Activated T-helper 1 cell treated with anti-CD3 and anti-CD28 coated beads, Interleukin-12 subunit alpha, Interleukin-12 subunit beta, Interleukin-2, Interleukin-4 antibody, amounts not matched to agents 30 ng/mL and 10 ng/mL and 1 ng/mL, durations not matched to agents 14 hours and 24 hours and 36 hours (primary cell): ENCODE measurements around the gene KCNH2. TPM values are rescaled to one million over a fixed set of nuclear protein-coding genes. Genes with fewer than 3 reads are reported as not detected.

Experiments used
- DNase-seq: peaks from one replicate; pipeline ENCODE4 v3.0.0; 2021; ENCODE audit warnings: low spot score
- H3K27ac Mint-ChIP-seq: one replicate; pipeline ENCODE4 v1.8.0; 2021; ENCODE audit warnings: mild to moderate bottlenecking, mixed read lengths
- H3K27me3 Mint-ChIP-seq: one replicate; pipeline ENCODE4 v1.8.0; 2022; ENCODE audit warnings: mild to moderate bottlenecking, moderate library complexity, mixed read lengths; ENCODE audit not compliant: insufficient read depth
- H3K36me3 Mint-ChIP-seq: one replicate; pipeline ENCODE4 v1.8.0; 2021; ENCODE audit warnings: low read depth, mixed read lengths
- H3K4me1 Mint-ChIP-seq: one replicate; pipeline ENCODE4 v1.8.0; 2021; ENCODE audit warnings: low read depth, mixed read lengths
- H3K4me3 Mint-ChIP-seq: one replicate; pipeline ENCODE4 v1.8.0; 2021; ENCODE audit warnings: mild to moderate bottlenecking, moderate library complexity, mixed read lengths
- H3K9me3 Mint-ChIP-seq: one replicate; pipeline ENCODE4 v1.8.0; 2021; ENCODE audit warnings: mixed read lengths
- intact Hi-C: fragments of 100-400 bp; cut with micrococcal nuclease; formaldehyde crosslinking; loops from one replicate; pipeline ENCODE4 v1.15.1; 2024
- total RNA-seq: library from RNA; stranded (reverse); gene quantifications from 2 replicates; pipeline ENCODE4 v1.2.3, GENCODE V29; 2022

Gene KCNH2
- total RNA-seq, 1 donor from 2014 or later = 0.49 TPM

- Mint-ChIP-seq H3K27ac (peak overlapping the region; percentile 87), H3K27me3 (no peaks in the 10 kb centered on the region), H3K4me3 (peak overlapping the region; percentile 73), H3K4me1 (peaks cover 61% of the 10 kb centered on the region), H3K36me3 (peaks cover 6% of the 10 kb centered on the region), H3K9me3 (no peaks in the 10 kb centered on the region)
- intact Hi-C loops = loop anchor here (1.0 to 10.0 kb wide), 3 partner anchors 8 to 686 kb away; partner anchors contain the start of genes ACTR3C, KCNH2 and LRRC61
- DNase-seq = peak; percentile 37
Measured at GRCh38 chr7:151010307-151011096, 32.4 kb upstream of the KCNH2 start.

GRCh38 chr7:151010037-151010306, 31.9 kb upstream of the KCNH2 start:
- H3K27ac Mint-ChIP-seq = peak overlapping the region; percentile 87
- no peaks in the 10 kb centered on the region for H3K27me3 Mint-ChIP-seq
- H3K4me3 Mint-ChIP-seq = peak overlapping the region; percentile 73

GRCh38 chr7:151009327-151010036, 31.4 kb upstream of the KCNH2 start:
- peaks cover 3% of the 10 kb centered on the region for H3K36me3 Mint-ChIP-seq
- no peaks in the 10 kb centered on the region for H3K27me3 Mint-ChIP-seq
- H3K9me3 Mint-ChIP-seq = no peaks in the 10 kb centered on the region
- intact Hi-C loops = loop anchor here (1.0 to 10.0 kb wide), 3 partner anchors 9 to 685 kb away; partner anchors contain the start of genes ACTR3C, KCNH2 and LRRC61
- no peak for DNase-seq
- no peak overlapping the region for H3K4me3 Mint-ChIP-seq
- H3K27ac Mint-ChIP-seq = no peak overlapping the region
- peaks cover 51% of the 10 kb centered on the region for H3K4me1 Mint-ChIP-seq

More at GRCh38 chr7:151010037-151010306, 31.9 kb upstream of the KCNH2 start:
- no peak for DNase-seq
- Mint-ChIP-seq H3K36me3 (peaks cover 3% of the 10 kb centered on the region), H3K4me1 (peaks cover 56% of the 10 kb centered on the region), H3K9me3 (no peaks in the 10 kb centered on the region)
- intact Hi-C loops = loop anchor here (1.0 to 10.0 kb wide), 3 partner anchors 8 to 685 kb away; partner anchors contain the start of genes ACTR3C, KCNH2 and LRRC61

- Mint-ChIP-seq H3K9me3 (no peaks in the 10 kb centered on the region), H3K27ac (peak overlapping the region; percentile 71), H3K27me3 (no peaks in the 10 kb centered on the region), H3K36me3 (no peaks in the 10 kb centered on the region), H3K4me1 (peaks cover 44% of the 10 kb centered on the region), H3K4me3 (peak overlapping the region; percentile 81)
- intact Hi-C loops = loop anchor here (1.0 kb wide), 2 partner anchors 31 to 49 kb away; partner anchors contain the start of gene CDK5
- peak; percentile 71 for DNase-seq
Measured at GRCh38 chr7:151008511-151009323, 30.6 kb upstream of the KCNH2 start.

- peak overlapping the region; percentile 81 for H3K4me3 Mint-ChIP-seq
- H3K27me3 Mint-ChIP-seq = no peaks in the 10 kb centered on the region
- no peaks in the 10 kb centered on the region for H3K9me3 Mint-ChIP-seq
- peak overlapping the region; percentile 71 for H3K27ac Mint-ChIP-seq
- peaks cover 44% of the 10 kb centered on the region for H3K4me1 Mint-ChIP-seq
- peak; percentile 20 for DNase-seq
- no peaks in the 10 kb centered on the region for H3K36me3 Mint-ChIP-seq
- intact Hi-C loops = loop anchor here (1.0 kb wide), 2 partner anchors 31 to 49 kb away; partner anchors contain the start of gene CDK5
Measured at GRCh38 chr7:151008143-151008510, 30.0 kb upstream of the KCNH2 start.

GRCh38 chr7:151007469-151007898, 29.4 kb upstream of the KCNH2 start:
- peak overlapping the region; percentile 81 for H3K4me3 Mint-ChIP-seq
- H3K4me1 Mint-ChIP-seq = peaks cover 39% of the 10 kb centered on the region
- intact Hi-C loops = no loop called here
- H3K27ac Mint-ChIP-seq = peak overlapping the region; percentile 71
- H3K36me3 Mint-ChIP-seq = no peaks in the 10 kb centered on the region
- H3K27me3 Mint-ChIP-seq = no peaks in the 10 kb centered on the region
- H3K9me3 Mint-ChIP-seq = no peaks in the 10 kb centered on the region
- DNase-seq = no peak

- H3K4me1 Mint-ChIP-seq = peaks cover 32% of the 10 kb centered on the region
- H3K36me3 Mint-ChIP-seq = no peaks in the 10 kb centered on the region
- no peaks in the 10 kb centered on the region for H3K9me3 Mint-ChIP-seq
- no peaks in the 10 kb centered on the region for H3K27me3 Mint-ChIP-seq
- intact Hi-C loops = no loop called here
- no peak overlapping the region for H3K4me3 Mint-ChIP-seq
- DNase-seq = no peak
- H3K27ac Mint-ChIP-seq = no peak overlapping the region
Measured at GRCh38 chr7:151006590-151007300, 28.6 kb upstream of the KCNH2 start.

GRCh38 chr7:151005566-151005965, 27.4 kb upstream of the KCNH2 start:
- no peaks in the 10 kb centered on the region for H3K9me3 Mint-ChIP-seq
- peaks cover 1% of the 10 kb centered on the region for H3K36me3 Mint-ChIP-seq
- peaks cover 21% of the 10 kb centered on the region for H3K4me1 Mint-ChIP-seq
- no peak overlapping the region for H3K27ac Mint-ChIP-seq
- H3K4me3 Mint-ChIP-seq = no peak overlapping the region
- no peak for DNase-seq
- no peaks in the 10 kb centered on the region for H3K27me3 Mint-ChIP-seq
- intact Hi-C loops = no loop called here

- Mint-ChIP-seq H3K4me1 (peaks cover 15% of the 10 kb centered on the region), H3K4me3 (no peak overlapping the region), H3K27ac (no peak overlapping the region), H3K36me3 (peaks cover 1% of the 10 kb centered on the region), H3K9me3 (no peaks in the 10 kb centered on the region), H3K27me3 (no peaks in the 10 kb centered on the region)
- DNase-seq = no peak
- intact Hi-C loops = no loop called here
Measured at GRCh38 chr7:151003572-151003971, 25.5 kb upstream of the KCNH2 start.

GRCh38 chr7:151001546-151001945, 23.4 kb upstream of the KCNH2 start:
- Mint-ChIP-seq H3K27ac (no peak overlapping the region), H3K36me3 (peaks cover 1% of the 10 kb centered on the region), H3K9me3 (no peaks in the 10 kb centered on the region), H3K4me3 (no peak overlapping the region), H3K4me1 (peaks cover 6% of the 10 kb centered on the region), H3K27me3 (no peaks in the 10 kb centered on the region)
- intact Hi-C loops = no loop called here
- no peak for DNase-seq

- peaks cover 6% of the 10 kb centered on the region for H3K4me1 Mint-ChIP-seq
- no peaks in the 10 kb centered on the region for H3K9me3 Mint-ChIP-seq
- H3K36me3 Mint-ChIP-seq = peaks cover 1% of the 10 kb centered on the region
- intact Hi-C loops = no loop called here
- no peak overlapping the region for H3K27ac Mint-ChIP-seq
- DNase-seq = no peak
- no peak overlapping the region for H3K4me3 Mint-ChIP-seq
- no peaks in the 10 kb centered on the region for H3K27me3 Mint-ChIP-seq
Measured at GRCh38 chr7:151000897-151001495, 22.9 kb upstream of the KCNH2 start.
